Stimulated activated CD8-positive, alpha-beta memory T cell treated with anti-CD3 and anti-CD28 coated beads, Interleukin-7, amount 100 ng/mL, for 24 hours (primary cell): Measurements from ENCODE around the gene SLC15A1.
"Not testable (repeated sequence)": the region's sequence is repeated elsewhere in the genome, so short reads cannot be mapped to it uniquely, and the experiment has no call there.

Source experiments
- DNase-seq: peaks from one replicate; pipeline ENCODE4 v3.0.0-alpha.2; 2020; ENCODE audit warnings: low read depth

The SLC15A1 gene

GRCh38 chr13:98653463-98653985 is 98.9 kb downstream of the SLC15A1 start:
- DNase-seq = peak; percentile 46

GRCh38 chr13:98652721-98653462 is 99.6 kb downstream of the SLC15A1 start:
- DNase-seq = no peak

GRCh38 chr13:98652276-98652675 is 100.2 kb downstream of the SLC15A1 start:
- no peak for DNase-seq

- no peak for DNase-seq
These were observed 100.7 kb downstream of the SLC15A1 start for GRCh38 chr13:98651744-98652143.

- no peak for DNase-seq
These were observed 101.9 kb downstream of the SLC15A1 start for GRCh38 chr13:98650396-98651107.

- DNase-seq = no peak
These were observed 102.6 kb downstream of the SLC15A1 start for GRCh38 chr13:98649861-98650260.

- DNase-seq = no peak
These were observed 103.8 kb downstream of the SLC15A1 start for GRCh38 chr13:98648686-98649085.

GRCh38 chr13:98648141-98648540 is 104.3 kb downstream of the SLC15A1 start:
- no peak for DNase-seq

- no peak for DNase-seq
These were observed 105.4 kb downstream of the SLC15A1 start for GRCh38 chr13:98647121-98647520.

GRCh38 chr13:98643479-98643878 is 109.0 kb downstream of the SLC15A1 start:
- no peak for DNase-seq

- DNase-seq = no peak
These were observed 111.4 kb downstream of the SLC15A1 start for GRCh38 chr13:98641075-98641474.

- not testable (repeated sequence) for DNase-seq
These were observed 112.7 kb downstream of the SLC15A1 start for GRCh38 chr13:98639785-98640184.

GRCh38 chr13:98638352-98638751 is 114.1 kb downstream of the SLC15A1 start:
- not testable (repeated sequence) for DNase-seq
